AG08395 (cell line): Measurements from ENCODE around the gene RPIA.
A peak's percentile ranks its signal among the peaks of the same experiment; 100 is the strongest.
"Not testable (repeated sequence)": the region's sequence is repeated elsewhere in the genome, so short reads cannot be mapped to it uniquely, and the experiment has no call there.

ENCODE experiments used
- DNase-seq: peaks from one replicate; pipeline ENCODE4 v3.0.0; 2012; ENCODE audit warnings: mixed read lengths, low spot score

Gene RPIA

DNA sequence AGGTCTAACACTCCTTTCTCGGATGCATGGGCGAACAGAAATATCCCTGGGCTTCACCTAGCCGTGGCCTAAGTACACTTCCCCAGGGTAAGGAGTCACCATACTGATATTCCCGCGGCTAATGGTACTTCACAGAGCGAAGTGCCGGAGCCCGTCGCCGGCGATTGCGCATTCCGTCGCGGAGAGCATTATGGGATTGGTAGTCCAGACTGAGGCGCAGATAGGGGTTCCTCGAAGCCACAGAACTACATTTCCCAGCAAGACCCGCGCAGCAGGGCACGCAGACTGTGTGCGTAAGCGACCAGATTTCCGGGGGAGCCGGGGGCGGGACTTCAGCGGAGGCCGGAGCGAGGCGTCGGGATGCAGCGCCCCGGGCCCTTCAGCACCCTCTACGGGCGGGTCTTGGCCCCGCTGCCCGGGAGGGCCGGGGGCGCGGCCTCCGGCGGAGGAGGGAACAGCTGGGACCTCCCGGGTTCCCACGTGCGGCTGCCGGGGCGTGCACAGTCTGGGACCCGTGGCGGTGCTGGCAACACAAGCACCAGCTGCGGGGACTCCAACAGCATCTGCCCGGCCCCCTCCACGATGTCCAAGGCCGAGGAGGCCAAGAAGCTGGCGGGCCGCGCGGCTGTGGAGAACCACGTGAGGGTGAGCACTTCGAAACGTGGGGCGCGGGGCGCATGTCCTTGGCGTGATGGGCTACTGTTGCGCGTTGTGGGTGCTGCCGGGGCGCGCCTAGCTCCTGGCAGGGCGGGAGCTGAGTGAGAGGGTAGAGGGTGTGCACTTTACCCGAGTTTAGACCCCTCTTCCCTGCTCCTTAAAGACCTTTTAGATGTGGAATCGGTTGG is at the start of gene RPIA:
Gene RPIA, plus strand, starts transcription at position 335 of the 845 bp plus-strand sequence. Its CDS starts 26 bp downstream, at position 361.
- peak; percentile 99 for DNase-seq

GRCh38 chr2:88642278-88642677 is 49.2 kb upstream of the RPIA start:
- no peak for DNase-seq

GRCh38 chr2:88645291-88645882 is 46.1 kb upstream of the RPIA start:
- not testable (repeated sequence) for DNase-seq

- DNase-seq = no peak
Measured at GRCh38 chr2:88651646-88652045, 39.8 kb upstream of the RPIA start.

DNA sequence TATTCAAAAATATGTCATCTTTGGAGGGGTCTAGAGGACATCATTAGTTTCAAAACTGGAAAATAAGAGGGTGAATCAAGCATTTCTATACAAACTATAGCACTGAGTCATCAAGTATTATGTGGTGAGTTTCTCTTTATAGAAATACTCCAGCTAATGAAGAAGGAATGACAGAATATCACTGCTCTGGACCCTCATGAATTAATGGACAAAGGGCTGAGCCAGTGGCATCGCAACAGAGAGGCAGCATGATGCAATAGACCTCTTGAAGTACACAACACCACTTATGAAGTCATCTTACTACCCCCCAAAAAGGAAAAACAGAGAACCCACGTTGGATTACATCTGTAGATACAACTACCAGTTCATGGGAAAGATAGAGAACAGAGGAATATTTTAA is 36.8 kb upstream of the RPIA start:
- no peak for DNase-seq

DNA sequence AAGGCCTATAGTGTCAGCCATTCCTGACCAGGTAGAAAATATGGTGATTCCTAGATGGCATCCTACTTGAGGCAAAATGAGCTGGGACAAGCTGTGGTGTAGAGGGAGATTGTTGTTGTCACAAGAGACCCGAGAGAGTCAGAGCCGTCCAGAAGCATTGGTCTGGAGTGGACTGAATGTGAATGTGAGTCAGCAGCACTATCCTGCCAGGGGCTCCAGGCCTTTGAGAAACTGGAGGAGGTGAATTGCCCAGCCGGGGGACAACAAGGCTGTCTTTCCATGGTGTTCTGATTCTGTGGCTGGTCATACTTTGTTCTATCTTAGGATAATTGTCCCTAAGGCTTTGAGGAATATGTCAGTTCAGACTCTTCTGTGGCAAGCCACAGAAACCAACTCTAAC is 34.8 kb upstream of the RPIA start:
- DNase-seq = peak; percentile 31

DNA sequence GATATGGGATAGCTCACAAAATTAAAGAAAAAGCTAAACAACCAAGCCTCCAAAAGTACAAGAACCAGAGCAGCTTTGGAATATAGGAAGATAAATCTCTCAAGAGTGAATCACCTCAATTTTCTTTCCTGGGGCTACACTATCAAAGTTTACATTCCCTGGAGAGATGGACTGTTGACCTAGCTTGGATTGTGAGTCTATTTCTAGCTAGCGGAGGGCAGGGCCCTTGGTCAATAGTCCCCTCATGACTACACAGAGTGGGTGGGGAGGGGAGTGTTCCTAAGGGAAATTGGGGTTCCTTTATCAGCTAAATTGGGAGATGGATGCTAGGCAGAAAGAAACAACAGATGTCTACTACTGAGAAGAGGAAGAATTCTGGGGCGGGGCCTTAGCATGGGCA is 34.3 kb upstream of the RPIA start:
- peak; percentile 9 for DNase-seq

- peak; percentile 60 for DNase-seq
Measured at GRCh38 chr2:88658326-88658725, 33.1 kb upstream of the RPIA start.

GRCh38 chr2:88658881-88659537 is 32.5 kb upstream of the RPIA start:
- DNase-seq = peak; percentile 10

GRCh38 chr2:88659538-88659915 is 31.9 kb upstream of the RPIA start:
- peak; percentile 57 for DNase-seq

- no peak for DNase-seq
Measured at GRCh38 chr2:88660622-88661021, 30.9 kb upstream of the RPIA start.

GRCh38 chr2:88666576-88666975 is 24.9 kb upstream of the RPIA start:
- DNase-seq = no peak

- DNase-seq = no peak
Measured at GRCh38 chr2:88667219-88667618, 24.3 kb upstream of the RPIA start.

DNA sequence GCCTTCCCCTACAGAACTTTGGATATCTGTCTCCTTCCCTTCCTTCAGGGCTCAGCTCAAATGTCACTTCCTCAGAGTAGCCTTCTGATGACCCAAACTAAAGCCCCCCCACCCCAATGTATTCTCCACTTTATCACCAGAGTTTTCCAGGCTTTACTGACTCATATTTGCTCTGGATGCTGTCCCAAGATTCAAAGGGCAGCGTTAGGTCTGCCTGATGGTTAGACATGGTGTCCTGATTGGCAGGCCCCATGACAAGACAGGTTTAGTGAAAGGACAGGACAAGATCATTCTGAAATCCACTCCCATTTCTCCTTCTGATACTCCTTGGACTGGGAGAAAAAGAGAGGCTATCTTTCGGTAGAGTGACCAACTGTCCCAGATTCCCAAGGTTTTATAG is 22.6 kb upstream of the RPIA start:
- DNase-seq = no peak

GRCh38 chr2:88669482-88670214 is 21.8 kb upstream of the RPIA start:
- DNase-seq = peak; percentile 72

DNA sequence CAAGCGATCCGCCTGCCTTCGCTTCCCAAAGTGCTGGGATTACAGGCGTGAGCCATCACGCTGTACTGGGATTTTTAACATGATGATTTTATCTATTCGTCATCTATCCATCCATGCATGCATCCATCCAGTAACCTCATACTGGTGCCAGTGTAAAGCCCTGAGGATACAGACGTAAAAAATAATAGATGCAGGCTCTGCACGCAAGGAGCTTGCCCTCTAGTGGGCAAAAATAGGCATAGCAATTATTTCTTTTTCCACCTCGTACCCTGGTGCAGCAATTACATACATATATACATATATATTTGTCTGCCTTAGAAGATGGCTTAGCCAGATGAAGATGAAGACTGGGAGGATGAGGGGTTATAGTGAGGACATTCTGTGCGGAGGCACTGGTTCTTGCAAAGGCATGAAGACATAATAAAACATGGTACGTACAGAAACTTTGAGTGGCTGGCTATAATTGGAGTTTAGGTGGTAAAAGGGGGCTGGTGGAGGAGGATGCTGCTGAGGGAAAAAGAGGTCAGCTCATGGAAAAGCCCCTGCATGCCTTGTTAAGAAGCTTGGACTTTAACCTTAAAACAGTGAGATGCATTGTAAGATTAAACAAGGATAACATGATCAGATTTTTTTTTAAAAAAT is 19.6 kb upstream of the RPIA start:
- DNase-seq = peak; percentile 77

GRCh38 chr2:88673363-88673762 is 18.1 kb upstream of the RPIA start:
- no peak for DNase-seq

- DNase-seq = no peak
Measured at GRCh38 chr2:88680266-88680902, 11.1 kb upstream of the RPIA start.

- no peak for DNase-seq
Measured at GRCh38 chr2:88680916-88681315, 10.6 kb upstream of the RPIA start.

- DNase-seq = no peak
Measured at GRCh38 chr2:88683160-88684021, 8.1 kb upstream of the RPIA start.
